WI38 (cell line): ENCODE measurements around the gene STRIT1.

Source experiments
- H3K4me3 ChIP-seq: 2 replicates; pipeline ENCODE4 v1.5.1; 2011; ENCODE audit warnings: low read depth, mild to moderate bottlenecking, control low read depth, low read length
- TF ChIP-seq, protein P1 (sequence below): IDR thresholded peaks from 2 replicates; pipeline ENCODE4 v1.5.1; 2012; ENCODE audit warnings: low read depth, mild to moderate bottlenecking, control low read depth, low read length

STRIT1 gene

DNA sequence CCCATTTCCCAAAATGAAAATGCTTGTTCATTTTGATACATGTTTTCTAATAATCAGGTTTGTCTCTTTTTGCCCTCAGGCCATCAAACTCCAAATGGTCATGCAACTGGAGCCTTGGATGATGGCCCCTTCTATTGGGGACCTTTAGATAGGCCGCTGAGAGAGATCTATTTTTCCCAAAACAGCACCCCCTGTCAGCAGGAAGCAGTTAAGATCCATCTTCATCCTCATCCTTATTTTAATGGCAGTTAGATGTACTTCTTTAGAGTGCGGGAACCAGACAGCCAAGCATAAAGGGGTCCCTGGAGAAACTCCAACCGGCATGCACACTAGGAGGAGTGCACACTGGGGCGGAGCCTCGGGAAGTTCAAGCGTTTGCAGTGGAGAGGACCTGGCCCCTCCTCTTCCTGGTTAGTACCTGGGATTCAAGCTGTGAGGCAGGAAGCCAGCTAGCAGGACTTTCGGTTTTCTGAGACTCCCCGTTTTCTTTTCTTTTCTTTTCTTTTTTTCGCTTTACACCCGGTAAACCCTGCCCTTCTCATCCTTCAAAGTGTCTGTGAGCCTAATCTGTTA lies 31.9 kb upstream of the STRIT1 start:
- H3K4me3 ChIP-seq: no peak overlapping the region
- TF ChIP-seq, protein P1, sequence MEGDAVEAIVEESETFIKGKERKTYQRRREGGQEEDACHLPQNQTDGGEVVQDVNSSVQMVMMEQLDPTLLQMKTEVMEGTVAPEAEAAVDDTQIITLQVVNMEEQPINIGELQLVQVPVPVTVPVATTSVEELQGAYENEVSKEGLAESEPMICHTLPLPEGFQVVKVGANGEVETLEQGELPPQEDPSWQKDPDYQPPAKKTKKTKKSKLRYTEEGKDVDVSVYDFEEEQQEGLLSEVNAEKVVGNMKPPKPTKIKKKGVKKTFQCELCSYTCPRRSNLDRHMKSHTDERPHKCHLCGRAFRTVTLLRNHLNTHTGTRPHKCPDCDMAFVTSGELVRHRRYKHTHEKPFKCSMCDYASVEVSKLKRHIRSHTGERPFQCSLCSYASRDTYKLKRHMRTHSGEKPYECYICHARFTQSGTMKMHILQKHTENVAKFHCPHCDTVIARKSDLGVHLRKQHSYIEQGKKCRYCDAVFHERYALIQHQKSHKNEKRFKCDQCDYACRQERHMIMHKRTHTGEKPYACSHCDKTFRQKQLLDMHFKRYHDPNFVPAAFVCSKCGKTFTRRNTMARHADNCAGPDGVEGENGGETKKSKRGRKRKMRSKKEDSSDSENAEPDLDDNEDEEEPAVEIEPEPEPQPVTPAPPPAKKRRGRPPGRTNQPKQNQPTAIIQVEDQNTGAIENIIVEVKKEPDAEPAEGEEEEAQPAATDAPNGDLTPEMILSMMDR: no peak

DNA sequence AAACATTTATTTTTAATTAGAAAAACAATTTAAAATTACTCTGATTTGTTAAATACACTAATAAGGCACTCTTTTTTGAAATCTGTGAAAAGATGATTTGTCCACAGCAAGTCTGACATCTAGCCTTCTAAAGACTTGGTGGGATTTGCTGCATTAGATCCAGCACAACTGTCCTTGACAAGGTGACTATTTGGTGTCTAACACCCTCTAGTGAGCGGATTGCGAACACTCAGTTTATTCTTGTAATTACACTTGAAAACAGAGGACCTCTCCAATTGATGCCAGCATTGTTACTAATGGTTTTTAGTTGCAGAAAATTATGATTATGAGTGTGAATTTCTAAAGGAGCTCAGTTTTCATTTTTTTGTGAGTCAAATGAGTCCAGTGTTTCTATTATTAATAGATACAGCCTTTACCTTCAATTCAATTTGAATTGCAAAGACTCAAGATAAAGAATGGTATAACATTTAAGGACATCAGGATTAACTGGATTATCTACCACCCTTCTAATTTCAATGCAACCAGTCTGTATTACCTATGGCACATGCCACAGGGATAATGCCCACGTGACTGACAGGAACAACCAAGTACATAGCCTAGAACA lies 29.7 kb upstream of the STRIT1 start:
- H3K4me3 ChIP-seq: no peak overlapping the region
- TF ChIP-seq, protein P1: peak; percentile 58

DNA sequence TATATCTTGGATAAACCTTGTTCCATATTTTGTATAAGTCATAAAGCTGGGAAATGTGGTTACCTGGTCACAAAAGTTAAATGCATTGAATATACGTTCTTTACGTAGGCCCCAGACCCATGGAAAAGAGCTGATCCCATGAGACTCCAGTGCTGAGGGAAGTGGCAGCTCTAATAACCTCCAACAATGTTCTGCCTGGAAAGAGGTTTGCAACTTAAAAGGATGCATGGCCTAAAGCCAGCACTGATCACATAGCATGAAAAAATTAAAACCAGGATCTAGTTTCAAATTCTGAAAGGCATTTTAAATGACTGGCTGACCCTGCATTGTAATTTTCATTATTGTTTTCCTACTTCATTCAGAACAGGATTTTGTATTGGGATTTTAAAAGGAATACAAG lies 27.9 kb upstream of the STRIT1 start:
- TF ChIP-seq, protein P1: no peak
- H3K4me3 ChIP-seq: no peak overlapping the region

DNA sequence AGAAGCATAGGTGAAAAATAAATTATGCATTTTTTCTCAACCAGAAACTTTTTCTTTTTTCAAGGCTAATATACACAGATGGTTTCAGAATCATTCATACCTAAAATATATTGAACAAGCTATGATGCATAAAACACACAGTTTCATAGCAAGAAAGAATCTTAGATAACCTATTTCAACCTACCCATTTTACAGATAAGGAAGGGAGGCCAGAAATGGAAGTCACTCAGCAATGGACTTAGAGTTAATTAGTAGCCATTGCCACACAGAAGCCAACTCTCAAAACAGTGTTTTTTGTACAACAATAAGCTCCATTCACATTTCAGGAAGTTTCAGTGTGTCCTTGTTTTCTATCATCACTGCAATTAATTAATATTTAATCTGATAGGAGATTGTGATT lies 27.5 kb upstream of the STRIT1 start:
- TF ChIP-seq, protein P1: no peak
- no peak overlapping the region for H3K4me3 ChIP-seq

DNA sequence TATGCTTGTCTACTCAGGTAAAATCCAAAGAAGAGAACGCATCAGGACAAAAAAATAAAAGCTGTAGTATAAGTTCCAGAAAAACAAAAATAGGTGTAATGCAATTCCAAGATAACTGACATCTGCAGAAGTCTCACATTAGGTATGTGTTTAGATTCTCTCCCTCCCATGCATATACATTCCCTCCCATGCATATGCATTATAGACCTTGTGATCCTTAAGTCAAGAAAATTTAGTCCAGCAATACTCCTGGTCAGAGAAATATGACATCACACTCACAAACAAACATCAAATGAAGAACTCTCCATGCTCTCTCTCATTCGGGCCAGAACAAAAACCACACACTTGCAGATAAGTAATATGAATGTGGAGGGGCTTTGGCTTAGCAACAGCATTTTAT lies 25.3 kb upstream of the STRIT1 start:
- TF ChIP-seq, protein P1: no peak
- H3K4me3 ChIP-seq: no peak overlapping the region

DNA sequence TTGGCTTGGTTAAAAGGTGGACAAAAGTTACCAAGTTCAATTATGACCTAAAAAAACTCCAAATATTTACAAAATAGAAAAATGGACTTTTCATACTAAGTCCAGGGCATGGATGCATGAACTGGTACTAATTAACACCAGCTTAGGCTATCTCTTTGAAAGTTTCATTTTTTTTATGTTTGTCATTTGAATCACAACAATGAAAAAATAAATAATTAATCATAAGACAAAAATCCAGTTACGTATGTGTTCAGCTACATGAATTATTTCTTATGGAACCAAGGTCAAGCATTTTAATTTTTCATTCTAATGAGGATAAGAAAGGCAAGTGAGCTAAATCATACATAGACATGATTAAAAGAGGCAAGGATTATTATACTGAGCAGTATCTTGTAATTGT lies 23.7 kb upstream of the STRIT1 start:
- TF ChIP-seq, protein P1: no peak
- no peak overlapping the region for H3K4me3 ChIP-seq

DNA sequence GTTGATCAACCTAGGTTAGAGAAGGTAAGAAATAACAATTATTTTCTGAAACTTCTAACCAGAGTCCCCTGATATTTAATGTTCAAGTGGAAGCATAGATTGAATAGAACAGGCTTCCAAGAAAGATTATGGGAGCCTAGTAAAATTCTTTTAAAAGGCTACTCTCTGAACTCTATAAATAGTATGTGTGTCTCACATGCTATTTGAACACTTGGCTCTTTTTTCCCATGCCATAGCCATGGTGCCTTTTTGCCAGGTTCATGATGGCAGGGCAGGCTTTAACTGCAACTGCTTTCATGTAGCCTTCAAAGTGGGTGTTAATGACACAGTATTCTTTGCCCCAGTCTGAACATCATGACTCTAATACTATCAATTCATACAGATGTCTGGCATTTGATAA lies 22.9 kb upstream of the STRIT1 start:
- no peak overlapping the region for H3K4me3 ChIP-seq
- TF ChIP-seq, protein P1: no peak
